DND-41 (cell line): ENCODE measurements around the gene A3GALT2.

Source experiments
- ATAC-seq: fragments of 200-7000 bp; cut with Tn5 transposase; 3 replicates; pipeline ENCODE4 v1.9.1; 2021; ENCODE audit warnings: low read depth; ENCODE audit not compliant: insufficient read depth
- DNase-seq: peaks from one replicate; pipeline ENCODE4 v3.0.0-alpha.2; 2020
- H2AFZ ChIP-seq: 2 replicates; pipeline ENCODE4 v1.6.0; 2012; ENCODE audit warnings: low read depth, low read length
- H3K27ac ChIP-seq: 2 replicates; pipeline ENCODE4 v1.5.1; 2012; ENCODE audit warnings: low read length, inconsistent platforms
- H3K27me3 ChIP-seq: fragments of 200-600 bp; sonication (generic); 2 replicates; pipeline ENCODE4 v1.6.0; 2012; ENCODE audit warnings: low read length, mild to moderate bottlenecking, inconsistent platforms; ENCODE audit not compliant: insufficient read depth, poor library complexity
- H3K36me3 ChIP-seq: 2 replicates; pipeline ENCODE4 v1.5.1; 2012; ENCODE audit warnings: low read length, inconsistent platforms; ENCODE audit not compliant: insufficient read depth
- H3K4me1 ChIP-seq: 2 replicates; pipeline ENCODE4 v1.5.1; 2012; ENCODE audit warnings: mild to moderate bottlenecking, low read length; ENCODE audit not compliant: insufficient read depth
- H3K4me2 ChIP-seq: 2 replicates; pipeline ENCODE4 v1.6.0; 2012; ENCODE audit warnings: mild to moderate bottlenecking, moderate library complexity, low read length, inconsistent platforms; ENCODE audit not compliant: insufficient read depth
- H3K4me3 ChIP-seq, 2 experiments: fragments of 200-600 bp in 1 of 2; shearing (Covaris generic) in 1 of 2; 2 replicates each; pipeline ENCODE4 v1.5.1; 2012 to 2016; ENCODE audit warnings: inconsistent platforms in 2 of 2, low read length in 2 of 2, mild to moderate bottlenecking in 2 of 2, low read depth in 1 of 2, moderate library complexity in 1 of 2
- H3K79me2 ChIP-seq: 2 replicates; pipeline ENCODE4 v1.6.0; 2012; ENCODE audit warnings: low read length, inconsistent platforms; ENCODE audit not compliant: insufficient read depth
- H3K9ac ChIP-seq: 2 replicates; pipeline ENCODE4 v1.6.0; 2012; ENCODE audit warnings: low read depth, mild to moderate bottlenecking, inconsistent platforms, low read length, moderate library complexity
- H3K9me3 ChIP-seq: 2 replicates; pipeline ENCODE4 v1.5.1; 2012; ENCODE audit warnings: low read length, moderate library complexity, mild to moderate bottlenecking, inconsistent platforms; ENCODE audit not compliant: insufficient read depth, severe bottlenecking
- H4K20me1 ChIP-seq: 2 replicates; pipeline ENCODE4 v1.6.0; 2012; ENCODE audit warnings: low read length; ENCODE audit not compliant: insufficient read depth
- CTCF ChIP-seq: IDR thresholded peaks from 2 replicates; pipeline ENCODE4 v1.5.1; 2012; ENCODE audit warnings: borderline replicate concordance, low read length, moderate library complexity, mild to moderate bottlenecking; ENCODE audit not compliant: poor library complexity, severe bottlenecking; ENCODE audit errors: extremely low read depth
- EZH2 ChIP-seq: IDR thresholded peaks from 3 replicates; pipeline ENCODE4 v1.6.1; 2012; ENCODE audit warnings: borderline replicate concordance, low read depth, mild to moderate bottlenecking, moderate library complexity, low read length, inconsistent platforms; ENCODE audit not compliant: severe bottlenecking

The A3GALT2 gene

GRCh38 chr1:33350611-33351280, 29.8 kb upstream of the A3GALT2 start:
- peaks cover 20% of the 10 kb centered on the region; the same call in 1 of the 2 replicates for H3K36me3 ChIP-seq
- peak overlapping the region; percentile 95 for H3K4me2 ChIP-seq
- H3K9me3 ChIP-seq = no peaks in the 10 kb centered on the region
- H3K27ac ChIP-seq = peak overlapping the region; percentile 81
- H3K79me2 ChIP-seq = peaks cover 38% of the 10 kb centered on the region
- peaks cover 46% of the 10 kb centered on the region for H3K4me1 ChIP-seq
- peak overlapping the region; percentile 33 to 67; a peak in 3 of 4 replicates for H3K4me3 ChIP-seq
- ATAC-seq (no peak), DNase-seq (no peak)
- peak overlapping the region; percentile 87 for H2AFZ ChIP-seq
- no peak for TF ChIP-seq EZH2
- peaks cover 27% of the 10 kb centered on the region for H4K20me1 ChIP-seq
- no peaks in the 10 kb centered on the region for H3K27me3 ChIP-seq
- H3K9ac ChIP-seq = peak overlapping the region; percentile 75

- no peaks in the 10 kb centered on the region for H3K27me3 ChIP-seq
- TF ChIP-seq CTCF (no peak), EZH2 (no peak)
- peaks cover 33% of the 10 kb centered on the region for H4K20me1 ChIP-seq
- peak overlapping the region; percentile 33 to 67 for H3K4me3 ChIP-seq
- ATAC-seq (peak; percentile 82), DNase-seq (peak; percentile 86)
- H3K36me3 ChIP-seq = peaks cover 26% of the 10 kb centered on the region
- no peaks in the 10 kb centered on the region for H3K9me3 ChIP-seq
- H3K79me2 ChIP-seq = peaks cover 46% of the 10 kb centered on the region
- H3K9ac ChIP-seq = peak overlapping the region; percentile 82
- H3K4me2 ChIP-seq = peak overlapping the region; percentile 97
- H3K4me1 ChIP-seq = peaks cover 48% of the 10 kb centered on the region
- peak overlapping the region; percentile 81 for H3K27ac ChIP-seq
- H2AFZ ChIP-seq = peak overlapping the region; percentile 87
Measured at GRCh38 chr1:33349778-33350610, 29.1 kb upstream of the A3GALT2 start.

GRCh38 chr1:33349081-33349759, 28.3 kb upstream of the A3GALT2 start:
- ATAC-seq = peak; percentile 54
- no peaks in the 10 kb centered on the region for H3K27me3 ChIP-seq

More at GRCh38 chr1:33349081-33349759, 28.3 kb upstream of the A3GALT2 start:
- Histone ChIP-seq H3K79me2 (peaks cover 53% of the 10 kb centered on the region), H3K36me3 (peaks cover 26% of the 10 kb centered on the region), H3K4me2 (peak overlapping the region; percentile 97), H3K4me1 (peaks cover 48% of the 10 kb centered on the region), H3K4me3 (peak overlapping the region; percentile 65 to 81), H4K20me1 (peaks cover 41% of the 10 kb centered on the region), H3K27ac (peak overlapping the region; percentile 75), H2AFZ (peak overlapping the region; percentile 57), H3K9me3 (no peaks in the 10 kb centered on the region), H3K9ac (peak overlapping the region; percentile 82)
- TF ChIP-seq CTCF = no peak
- TF ChIP-seq EZH2 = no peak
- DNase-seq = peak; percentile 53
